Activated naive CD8-positive, alpha-beta T cell treated with anti-CD3 and anti-CD28 coated beads, Interleukin-2, amount 50 U/mL, for 24 hours (primary cell): ENCODE data around the gene GPR173.

Experiments used
- ATAC-seq: fragments of 150-1000 bp; cut with Tn5 transposase; one replicate; pipeline ENCODE4 v1.10.0; 2021
- DNase-seq: peaks from one replicate; pipeline ENCODE4 v3.0.0; 2021
- H3K27ac Mint-ChIP-seq: one replicate; pipeline ENCODE4 v1.8.0; 2021; ENCODE audit warnings: mild to moderate bottlenecking, mixed read lengths
- H3K27me3 Mint-ChIP-seq: one replicate; pipeline ENCODE4 v1.8.0; 2021; ENCODE audit warnings: mixed read lengths
- H3K36me3 Mint-ChIP-seq: one replicate; pipeline ENCODE4 v1.8.0; 2021; ENCODE audit warnings: low read depth, mixed read lengths
- H3K4me1 Mint-ChIP-seq: one replicate; pipeline ENCODE4 v1.8.0; 2021; ENCODE audit warnings: mixed read lengths
- H3K4me3 Mint-ChIP-seq: one replicate; pipeline ENCODE4 v1.8.0; 2021; ENCODE audit warnings: mild to moderate bottlenecking, moderate library complexity, mixed read lengths
- H3K9me3 Mint-ChIP-seq: one replicate; pipeline ENCODE4 v1.8.0; 2021; ENCODE audit warnings: mixed read lengths

The GPR173 gene

GRCh38 chrX:53089925-53090324 is 41.3 kb downstream of the GPR173 start:
- DNase-seq (no peak), ATAC-seq (no peak)
- Mint-ChIP-seq H3K4me1 (peaks cover 51% of the 10 kb centered on the region), H3K27me3 (no peaks in the 10 kb centered on the region), H3K4me3 (no peak overlapping the region), H3K27ac (no peak overlapping the region), H3K36me3 (peaks cover 11% of the 10 kb centered on the region), H3K9me3 (no peaks in the 10 kb centered on the region)

DNA sequence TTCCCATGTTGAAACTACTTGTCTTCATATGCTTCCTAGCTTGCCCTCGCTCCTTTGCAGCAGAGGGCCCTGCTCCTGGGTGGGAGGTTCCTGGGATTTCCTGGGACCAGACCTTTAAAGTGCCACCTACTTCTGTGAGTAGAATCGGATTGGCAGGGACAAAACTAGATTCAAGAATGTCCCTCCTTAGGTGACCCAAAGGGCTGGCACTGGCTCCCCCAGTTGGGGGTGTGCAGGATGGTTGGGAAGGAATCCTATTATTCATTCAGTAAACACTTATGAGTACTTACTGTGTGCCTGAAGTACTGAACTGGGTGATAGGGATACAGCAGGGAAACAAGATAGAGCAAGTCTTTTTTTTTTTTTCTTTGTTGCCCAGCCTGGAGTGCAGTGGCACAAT is 42.8 kb downstream of the GPR173 start:
- Mint-ChIP-seq H3K9me3 (no peaks in the 10 kb centered on the region), H3K4me1 (peaks cover 46% of the 10 kb centered on the region), H3K4me3 (no peak overlapping the region), H3K36me3 (no peaks in the 10 kb centered on the region), H3K27ac (no peak overlapping the region), H3K27me3 (no peaks in the 10 kb centered on the region)
- DNase-seq (no peak), ATAC-seq (no peak)

DNA sequence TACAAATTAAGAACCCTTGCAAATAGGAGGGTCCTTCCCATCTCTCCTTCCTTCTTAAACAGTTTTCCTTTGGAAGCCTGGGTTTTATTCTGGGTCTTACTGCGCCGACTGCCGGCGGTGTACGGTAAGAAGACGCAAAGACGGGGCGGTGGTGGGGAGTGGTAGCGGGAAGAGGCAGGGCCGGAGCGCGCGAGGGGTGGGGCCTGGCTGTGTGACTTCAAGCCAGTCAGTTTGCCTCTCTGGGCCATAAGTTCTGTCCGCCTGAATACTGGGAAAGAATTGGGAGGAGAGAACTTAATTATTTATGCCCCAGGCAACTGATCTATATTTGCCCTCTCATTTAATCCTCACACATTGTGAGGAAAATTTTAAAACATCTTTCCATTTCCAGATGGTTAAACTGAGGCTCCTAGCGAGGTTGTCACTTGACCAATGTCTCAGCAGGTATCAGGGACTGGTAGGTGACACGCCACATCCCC is 44.6 kb downstream of the GPR173 start:
- DNase-seq (peak; percentile 78), ATAC-seq (peak; percentile 75)
- H3K4me3 Mint-ChIP-seq: peak overlapping the region; percentile 88
- H3K9me3 Mint-ChIP-seq: no peaks in the 10 kb centered on the region
- no peaks in the 10 kb centered on the region for H3K36me3 Mint-ChIP-seq
- H3K27ac Mint-ChIP-seq: peak overlapping the region; percentile 87
- peaks cover 29% of the 10 kb centered on the region for H3K4me1 Mint-ChIP-seq
- H3K27me3 Mint-ChIP-seq: no peaks in the 10 kb centered on the region

- H3K27ac Mint-ChIP-seq: peak within 1 kb of the TSS; percentile 88
Measured at GRCh38 chrX:53093748-53094581, 45.4 kb downstream of the GPR173 start, which contains the start of gene KANTR. KANTR (plus strand) TSS chrX:53094142; CDS start chrX:53124273, 30,131 bp downstream.

GRCh38 chrX:53094582-53094905 is 46.0 kb downstream of the GPR173 start:
- Mint-ChIP-seq H3K27me3 (no peaks in the 10 kb centered on the region), H3K4me1 (peaks cover 18% of the 10 kb centered on the region), H3K36me3 (peaks cover 2% of the 10 kb centered on the region), H3K4me3 (peak overlapping the region; percentile 88), H3K27ac (peak overlapping the region; percentile 88), H3K9me3 (no peaks in the 10 kb centered on the region)
- ATAC-seq: no peak
- no peak for DNase-seq

More at GRCh38 chrX:53093748-53094581, 45.4 kb downstream of the GPR173 start, which contains the start of gene KANTR:
- H3K9me3 Mint-ChIP-seq: no peaks in the 10 kb centered on the region
- peak; percentile 73 for DNase-seq
- no peaks in the 10 kb centered on the region for H3K27me3 Mint-ChIP-seq
- H3K36me3 Mint-ChIP-seq: no peaks in the 10 kb centered on the region
- ATAC-seq: peak; percentile 84
- H3K4me1 Mint-ChIP-seq: peaks cover 21% of the 10 kb centered on the region
- peak within 1 kb of the TSS; percentile 88 for H3K4me3 Mint-ChIP-seq

- no peak overlapping the region for H3K4me3 Mint-ChIP-seq
Measured at GRCh38 chrX:53095796-53096195, 47.2 kb downstream of the GPR173 start.

DNA sequence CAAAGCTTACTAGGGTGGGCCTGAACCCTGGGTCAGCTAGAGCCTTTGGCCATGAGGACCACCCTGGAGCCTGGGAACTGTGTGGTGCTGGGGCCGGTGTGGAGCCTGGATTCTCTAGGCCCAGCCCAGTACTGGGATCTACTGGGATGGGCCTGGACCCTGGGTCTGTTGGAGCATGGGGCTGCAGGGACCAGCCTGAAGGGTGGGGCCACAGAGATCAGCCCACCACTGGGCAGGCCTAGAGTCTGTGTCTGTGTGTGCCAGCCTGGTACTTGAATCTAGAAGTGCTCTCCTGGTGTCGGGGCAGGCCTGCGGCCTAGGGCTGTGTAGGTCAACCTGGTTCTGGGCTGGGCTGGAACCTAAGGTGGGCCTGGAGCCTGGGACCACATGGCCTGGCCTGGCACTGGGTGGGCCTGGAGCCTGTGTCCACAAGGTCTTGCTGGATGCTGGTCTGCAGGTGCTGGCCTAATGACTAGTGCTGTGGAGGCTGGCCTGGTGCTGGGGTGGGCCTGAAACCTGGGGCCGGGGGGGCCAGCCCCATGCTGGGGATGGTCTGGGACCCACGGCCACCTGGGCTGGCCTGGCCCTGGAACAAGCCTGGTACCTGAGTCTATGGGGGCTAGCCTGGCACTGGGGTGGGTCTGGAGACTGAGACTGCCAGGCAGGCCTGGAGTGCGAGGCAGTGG is 66.4 kb downstream of the GPR173 start:
- peaks cover 1% of the 10 kb centered on the region for H3K4me1 Mint-ChIP-seq
- no peaks in the 10 kb centered on the region for H3K27me3 Mint-ChIP-seq
- H3K9me3 Mint-ChIP-seq: no peaks in the 10 kb centered on the region
- no peaks in the 10 kb centered on the region for H3K36me3 Mint-ChIP-seq
- no peak overlapping the region for H3K4me3 Mint-ChIP-seq
- no peak overlapping the region for H3K27ac Mint-ChIP-seq
- ATAC-seq (no peak), DNase-seq (no peak)

More at GRCh38 chrX:53095796-53096195, 47.2 kb downstream of the GPR173 start:
- Mint-ChIP-seq H3K27ac (no peak overlapping the region), H3K4me1 (peaks cover 18% of the 10 kb centered on the region), H3K36me3 (peaks cover 3% of the 10 kb centered on the region), H3K9me3 (no peaks in the 10 kb centered on the region), H3K27me3 (no peaks in the 10 kb centered on the region)
- ATAC-seq (no peak), DNase-seq (no peak)

DNA sequence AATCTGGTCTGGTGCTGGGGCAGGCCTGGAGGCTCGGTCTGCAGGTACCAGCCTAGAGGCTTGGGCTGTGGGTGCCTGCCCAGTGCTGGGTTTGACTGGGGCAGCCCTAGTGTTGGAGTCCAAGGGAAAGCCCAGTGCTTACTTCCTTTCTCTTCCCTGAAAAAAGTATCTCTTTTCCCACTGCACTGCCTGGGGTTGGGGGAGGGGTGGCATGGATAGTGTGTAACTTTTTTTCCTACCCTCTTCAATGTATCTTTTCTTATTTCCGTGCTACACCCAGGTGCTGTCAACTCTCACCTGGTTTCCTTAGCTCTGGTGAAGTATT is 66.9 kb downstream of the GPR173 start:
- H3K27me3 Mint-ChIP-seq: no peaks in the 10 kb centered on the region
- H3K9me3 Mint-ChIP-seq: no peaks in the 10 kb centered on the region
- no peak for DNase-seq
- ATAC-seq: no peak
- no peak overlapping the region for H3K27ac Mint-ChIP-seq
- H3K4me1 Mint-ChIP-seq: peaks cover 1% of the 10 kb centered on the region
- no peak overlapping the region for H3K4me3 Mint-ChIP-seq
- no peaks in the 10 kb centered on the region for H3K36me3 Mint-ChIP-seq

DNA sequence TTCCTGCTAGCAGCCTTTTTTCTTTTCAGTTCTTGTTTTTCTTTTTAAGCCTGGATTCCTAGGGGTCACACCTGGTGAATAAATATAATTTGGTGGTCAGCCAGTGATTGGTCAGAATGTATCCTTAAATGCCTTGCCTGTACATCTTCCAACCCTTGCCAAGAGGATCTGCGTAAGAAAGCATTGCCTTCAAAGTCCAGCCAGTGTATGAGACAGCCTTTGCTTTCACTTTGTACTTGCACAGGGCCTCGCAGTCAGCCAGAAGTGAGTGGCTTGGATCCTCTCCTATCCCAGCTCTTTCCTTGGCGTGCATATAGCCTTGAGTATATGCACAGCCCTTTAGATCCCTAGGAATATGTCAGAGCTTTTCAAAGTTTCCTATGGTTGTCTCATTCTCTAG is 67.5 kb downstream of the GPR173 start:
- no peaks in the 10 kb centered on the region for H3K27me3 Mint-ChIP-seq
- H3K36me3 Mint-ChIP-seq: no peaks in the 10 kb centered on the region
- peaks cover 1% of the 10 kb centered on the region for H3K4me1 Mint-ChIP-seq
- no peak for DNase-seq
- H3K4me3 Mint-ChIP-seq: no peak overlapping the region
- no peaks in the 10 kb centered on the region for H3K9me3 Mint-ChIP-seq
- H3K27ac Mint-ChIP-seq: no peak overlapping the region
- no peak for ATAC-seq

- Mint-ChIP-seq H3K4me1 (peaks cover 11% of the 10 kb centered on the region), H3K4me3 (no peak overlapping the region), H3K27ac (no peak overlapping the region), H3K9me3 (no peaks in the 10 kb centered on the region), H3K36me3 (peaks cover 3% of the 10 kb centered on the region), H3K27me3 (no peaks in the 10 kb centered on the region)
- no peak for ATAC-seq
- no peak for DNase-seq
Measured at GRCh38 chrX:53122013-53122412, 73.4 kb downstream of the GPR173 start.

- ATAC-seq: no peak
- Mint-ChIP-seq H3K9me3 (no peaks in the 10 kb centered on the region), H3K27ac (no peak overlapping the region)
Measured at GRCh38 chrX:53125506-53125905, 76.9 kb downstream of the GPR173 start.

DNA sequence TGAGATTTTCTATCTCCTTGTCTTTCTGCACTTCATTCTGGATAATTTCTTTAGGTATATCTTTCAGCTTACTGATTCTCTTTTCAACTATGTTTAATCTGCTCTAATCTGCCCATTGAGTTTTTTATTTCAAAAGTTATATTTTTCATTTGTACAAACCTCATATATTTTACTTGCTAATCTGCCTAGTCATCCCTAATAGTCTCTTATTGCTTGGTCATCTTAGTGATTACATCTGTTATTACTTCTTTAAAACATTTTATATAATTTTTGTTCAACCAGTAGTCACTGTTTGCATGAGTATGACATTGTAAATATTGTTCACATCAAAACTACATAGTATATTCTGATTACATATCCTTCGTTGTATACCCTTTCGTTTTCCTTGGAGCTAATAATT is 77.8 kb downstream of the GPR173 start:
- DNase-seq (no peak), ATAC-seq (no peak)
- H3K36me3 Mint-ChIP-seq: peaks cover 5% of the 10 kb centered on the region
- H3K4me1 Mint-ChIP-seq: peaks cover 11% of the 10 kb centered on the region
- H3K4me3 Mint-ChIP-seq: no peak overlapping the region
- no peaks in the 10 kb centered on the region for H3K9me3 Mint-ChIP-seq
- no peak overlapping the region for H3K27ac Mint-ChIP-seq
- H3K27me3 Mint-ChIP-seq: no peaks in the 10 kb centered on the region

More at GRCh38 chrX:53125506-53125905, 76.9 kb downstream of the GPR173 start:
- Mint-ChIP-seq H3K27me3 (no peaks in the 10 kb centered on the region), H3K4me3 (no peak overlapping the region), H3K36me3 (peaks cover 3% of the 10 kb centered on the region), H3K4me1 (peaks cover 11% of the 10 kb centered on the region)
- no peak for DNase-seq

DNA sequence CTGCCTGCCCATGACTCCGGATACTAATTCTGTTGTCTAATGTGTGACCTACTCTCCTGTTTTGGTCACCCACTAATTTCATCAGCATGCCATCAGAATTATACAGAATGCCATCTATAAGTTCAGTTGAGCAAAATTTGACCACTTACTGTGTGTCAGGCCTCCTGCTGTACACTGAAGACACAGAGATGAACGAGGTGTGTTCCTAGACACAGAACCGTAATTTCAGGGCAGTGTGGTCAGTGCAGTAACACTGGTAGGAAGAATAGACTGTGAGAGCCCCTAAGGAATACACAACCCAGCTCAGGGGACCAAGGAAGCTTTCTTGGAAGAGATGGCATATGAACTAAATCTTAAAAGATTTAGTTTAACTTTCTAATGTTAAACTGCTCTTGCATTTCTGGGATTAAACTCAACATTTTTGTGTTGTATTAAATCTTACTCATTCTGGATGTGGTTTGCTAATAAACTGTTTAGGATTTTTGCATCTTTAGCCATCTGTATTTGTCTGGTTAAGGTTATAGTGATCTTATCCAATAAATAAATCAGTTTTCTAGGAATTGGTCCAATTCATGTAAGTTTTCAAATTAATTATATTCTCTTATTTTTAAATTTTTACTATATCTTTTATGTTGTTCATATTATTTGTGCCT is 79.6 kb downstream of the GPR173 start:
- peaks cover 5% of the 10 kb centered on the region for H3K36me3 Mint-ChIP-seq
- ATAC-seq (no peak), DNase-seq (no peak)
- no peak overlapping the region for H3K4me3 Mint-ChIP-seq
- no peaks in the 10 kb centered on the region for H3K27me3 Mint-ChIP-seq
- peaks cover 11% of the 10 kb centered on the region for H3K4me1 Mint-ChIP-seq
- H3K9me3 Mint-ChIP-seq: no peaks in the 10 kb centered on the region
- no peak overlapping the region for H3K27ac Mint-ChIP-seq
